Cardiac muscle cell (in vitro differentiated cells and primary cell): ENCODE data around the gene GPR27. TPM values are rescaled to one million over a fixed set of nuclear protein-coding genes. Genes with fewer than 3 reads are reported as not detected.

Experiments
- DNase-seq, 2 donors: peaks; one replicate each; pipeline versions ENCODE4 v3.0.0 to v3.0.0-alpha.2; 2010 to 2017; ENCODE audit warnings: low read depth in 1 of 2, low spot score in 1 of 2
- H3K27ac ChIP-seq: fragments of 200-600 bp; sonication (generic); 2 replicates; pipeline ENCODE4 v1.5.1; 2016
- H3K27me3 ChIP-seq: fragments of 200-600 bp; sonication (generic); 2 replicates; pipeline ENCODE4 v1.6.0; 2016; ENCODE audit warnings: control low read depth
- H3K36me3 ChIP-seq: fragments of 200-600 bp; sonication (generic); 2 replicates; pipeline ENCODE4 v1.5.1; 2016; ENCODE audit warnings: control low read depth
- H3K4me1 ChIP-seq: fragments of 200-600 bp; sonication (generic); 2 replicates; pipeline ENCODE4 v1.8.1; 2017; ENCODE audit warnings: low read depth, mild to moderate bottlenecking, mixed run types
- H3K4me3 ChIP-seq: fragments of 200-600 bp; sonication (generic); 2 replicates; pipeline ENCODE4 v1.5.1; 2016; ENCODE audit warnings: mild to moderate bottlenecking
- H3K9me3 ChIP-seq: fragments of 200-600 bp; sonication (generic); 2 replicates; pipeline ENCODE4 v1.5.1; 2017; ENCODE audit warnings: low read depth, mild to moderate bottlenecking, control low read depth
- polyA plus RNA-seq: library from polyadenylated mRNA; unstranded; fragments of >200 nt; fragmentation: Nextera tagmentation; extraction: Ambion mirVana; gene quantifications from 2 replicates; pipeline ENCODE4 v1.2.1, GENCODE V29; 2016
- total RNA-seq: library from RNA; depleted of rRNA; stranded (reverse); fragments of >200 nt; gene quantifications from 2 replicates; pipeline ENCODE4 v1.2.3, GENCODE V29; 2016
- TF ChIP-seq, protein P1 (sequence below): IDR thresholded peaks from 2 replicates; pipeline ENCODE4 v1.5.1; 2012; ENCODE audit warnings: low read depth, mild to moderate bottlenecking, low read length

The GPR27 gene
- total and polyA plus RNA-seq, 2 experiments from 2014 or later = 12.9 to 23.8 TPM

DNA sequence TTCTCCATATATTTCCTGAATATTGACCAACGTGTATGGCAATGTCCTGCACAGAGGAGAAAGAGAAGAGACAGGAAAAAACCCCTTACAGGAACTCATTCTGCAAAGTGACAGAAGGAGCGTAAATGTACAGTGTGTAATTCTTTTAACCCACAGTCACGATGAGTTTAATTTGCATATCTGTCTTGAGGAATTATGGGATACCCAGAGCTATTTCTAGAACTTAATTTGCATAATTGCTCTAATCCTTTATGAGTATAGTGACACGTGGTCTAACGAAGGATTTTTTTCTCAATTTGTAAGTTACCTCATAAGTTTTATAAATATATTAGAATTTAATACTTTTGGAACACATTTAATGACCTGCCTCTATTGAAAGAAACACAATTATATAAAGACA is 9.8 kb downstream of the GPR27 start:
- Histone ChIP-seq H3K9me3 (no peaks in the 10 kb centered on the region), H3K27ac (no peak overlapping the region), H3K36me3 (no peaks in the 10 kb centered on the region), H3K27me3 (peaks cover 6% of the 10 kb centered on the region), H3K4me1 (no peaks in the 10 kb centered on the region), H3K4me3 (no peak overlapping the region)
- TF ChIP-seq, protein P1, sequence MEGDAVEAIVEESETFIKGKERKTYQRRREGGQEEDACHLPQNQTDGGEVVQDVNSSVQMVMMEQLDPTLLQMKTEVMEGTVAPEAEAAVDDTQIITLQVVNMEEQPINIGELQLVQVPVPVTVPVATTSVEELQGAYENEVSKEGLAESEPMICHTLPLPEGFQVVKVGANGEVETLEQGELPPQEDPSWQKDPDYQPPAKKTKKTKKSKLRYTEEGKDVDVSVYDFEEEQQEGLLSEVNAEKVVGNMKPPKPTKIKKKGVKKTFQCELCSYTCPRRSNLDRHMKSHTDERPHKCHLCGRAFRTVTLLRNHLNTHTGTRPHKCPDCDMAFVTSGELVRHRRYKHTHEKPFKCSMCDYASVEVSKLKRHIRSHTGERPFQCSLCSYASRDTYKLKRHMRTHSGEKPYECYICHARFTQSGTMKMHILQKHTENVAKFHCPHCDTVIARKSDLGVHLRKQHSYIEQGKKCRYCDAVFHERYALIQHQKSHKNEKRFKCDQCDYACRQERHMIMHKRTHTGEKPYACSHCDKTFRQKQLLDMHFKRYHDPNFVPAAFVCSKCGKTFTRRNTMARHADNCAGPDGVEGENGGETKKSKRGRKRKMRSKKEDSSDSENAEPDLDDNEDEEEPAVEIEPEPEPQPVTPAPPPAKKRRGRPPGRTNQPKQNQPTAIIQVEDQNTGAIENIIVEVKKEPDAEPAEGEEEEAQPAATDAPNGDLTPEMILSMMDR = no peak
- no peak for DNase-seq

DNA sequence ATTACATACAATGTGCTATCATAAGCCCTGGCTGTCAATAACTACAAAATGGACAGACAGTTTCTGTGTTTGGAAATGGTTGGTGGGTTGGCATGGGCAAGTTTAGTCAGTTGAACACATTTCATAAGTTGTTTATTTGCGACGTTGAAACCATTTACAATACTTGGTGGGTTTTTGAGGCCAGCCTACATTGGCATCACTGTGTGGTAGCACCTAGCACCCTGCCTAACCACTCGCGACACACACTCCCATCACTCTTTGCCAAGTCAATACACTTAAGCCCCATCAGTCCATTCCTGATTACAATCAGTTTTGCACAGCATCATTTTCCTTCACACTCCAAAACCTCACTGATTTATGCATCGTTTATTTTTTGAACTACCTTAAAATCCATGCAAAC is 17.5 kb downstream of the GPR27 start:
- TF ChIP-seq, protein P1 = no peak
- no peak for DNase-seq
- Histone ChIP-seq H3K36me3 (no peaks in the 10 kb centered on the region), H3K4me1 (no peaks in the 10 kb centered on the region), H3K27me3 (no peaks in the 10 kb centered on the region), H3K9me3 (no peaks in the 10 kb centered on the region), H3K27ac (no peak overlapping the region), H3K4me3 (no peak overlapping the region)

DNA sequence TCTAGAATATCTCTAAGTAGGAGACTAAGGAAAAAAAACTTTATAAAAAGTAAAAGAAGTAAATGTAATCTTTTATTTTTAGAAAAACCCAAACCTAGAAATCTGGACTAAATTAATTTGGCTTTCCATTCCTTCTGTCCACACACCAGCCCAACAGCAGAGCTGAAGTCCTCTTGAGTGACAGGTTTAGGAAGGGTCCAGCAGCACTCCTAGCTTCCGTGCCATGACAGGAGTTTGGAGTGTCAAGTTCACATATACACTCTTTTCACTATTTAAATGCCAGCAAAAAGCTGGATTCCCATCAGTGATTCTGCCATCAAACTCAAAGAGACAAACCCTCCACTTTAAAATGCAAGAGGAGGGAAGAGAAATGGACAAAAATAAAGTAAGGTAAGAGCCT is 18.2 kb downstream of the GPR27 start:
- H3K4me1 ChIP-seq = no peaks in the 10 kb centered on the region
- H3K4me3 ChIP-seq = no peak overlapping the region
- H3K27ac ChIP-seq = no peak overlapping the region
- TF ChIP-seq, protein P1 = no peak
- H3K27me3 ChIP-seq = no peaks in the 10 kb centered on the region
- no peaks in the 10 kb centered on the region for H3K36me3 ChIP-seq
- no peaks in the 10 kb centered on the region for H3K9me3 ChIP-seq
- no peak for DNase-seq

DNA sequence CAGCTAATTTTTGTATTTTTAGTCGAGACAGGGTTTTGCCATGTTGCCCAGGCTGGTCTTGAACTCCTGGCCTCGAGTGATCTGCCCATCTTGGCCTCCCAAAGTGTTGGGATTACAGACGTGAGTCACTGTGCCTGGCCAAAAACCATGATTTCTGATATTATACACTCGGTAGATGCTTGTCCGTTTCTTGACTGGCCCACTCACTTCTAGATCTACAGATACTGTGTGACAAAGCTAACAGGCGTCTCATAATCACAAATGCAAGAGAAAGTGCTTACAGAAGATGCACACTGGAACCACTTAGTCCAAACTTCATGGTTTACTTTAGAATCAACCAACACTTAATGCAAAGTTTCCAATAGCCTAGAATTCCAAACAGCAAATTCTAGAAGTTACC is 22.9 kb downstream of the GPR27 start:
- Histone ChIP-seq H3K36me3 (no peaks in the 10 kb centered on the region), H3K9me3 (no peaks in the 10 kb centered on the region), H3K27me3 (peaks cover 25% of the 10 kb centered on the region), H3K4me1 (no peaks in the 10 kb centered on the region), H3K27ac (no peak overlapping the region), H3K4me3 (no peak overlapping the region)
- TF ChIP-seq, protein P1 = no peak
- no peak for DNase-seq

DNA sequence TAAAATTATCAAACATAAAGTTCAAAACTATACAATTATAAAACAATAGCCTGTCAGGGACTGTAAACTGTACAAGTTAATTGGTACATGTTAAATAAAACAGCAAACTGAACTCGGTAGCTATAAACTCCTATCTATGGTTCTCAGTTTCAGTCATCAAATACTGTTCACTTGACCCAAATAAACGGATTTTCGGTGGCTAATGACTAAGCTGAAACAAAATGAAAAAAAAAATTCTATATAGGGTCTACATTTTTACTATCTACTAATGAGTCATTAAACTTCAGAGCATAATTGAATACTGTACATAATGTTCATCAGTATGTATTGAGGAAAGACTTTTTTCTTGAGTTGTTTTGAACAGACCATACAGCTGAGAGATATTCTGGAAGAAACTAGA is 24.7 kb downstream of the GPR27 start:
- H3K4me3 ChIP-seq = no peak overlapping the region
- TF ChIP-seq, protein P1 = no peak
- H3K27me3 ChIP-seq = peaks cover 44% of the 10 kb centered on the region
- no peaks in the 10 kb centered on the region for H3K36me3 ChIP-seq
- no peak for DNase-seq
- no peak overlapping the region for H3K27ac ChIP-seq
- no peaks in the 10 kb centered on the region for H3K9me3 ChIP-seq
- no peaks in the 10 kb centered on the region for H3K4me1 ChIP-seq
